Panc1 (cell line): Measurements from ENCODE around the gene CCDC83. TPM values are rescaled to one million over a fixed set of nuclear protein-coding genes. Genes with fewer than 3 reads are reported as not detected.
"Not testable (repeated sequence)": the region's sequence is repeated elsewhere in the genome, so short reads cannot be mapped to it uniquely, and the experiment has no call there.

Source experiments
- ATAC-seq: fragments of 200-7000 bp; cut with Tn5 transposase; 2 replicates; pipeline ENCODE4 v1.9.1; 2020; ENCODE audit warnings: mild to moderate bottlenecking, moderate library complexity
- BruUV-seq: library from RNA; stranded (reverse); fragments of 400-500 nt; replicated peaks from 2 replicates; lab custom pipeline; 2021; lab: Mats Ljungman, UMichigan
- CTCF ChIA-PET: fragments of 300-600 bp; sonication (Branson Sonifier 250); formaldehyde crosslinking; loops from one replicate; lab custom pipeline; 2022; ENCODE audit warnings: antibody characterized with exemption; lab: Charles Lee
- POLR2A ChIA-PET: fragments of 300-600 bp; sonication (Branson Sonifier 250); formaldehyde crosslinking; loops from one replicate; lab custom pipeline; 2022; ENCODE audit warnings: antibody characterized with exemption; lab: Charles Lee
- DNase-seq: peaks from one replicate; pipeline ENCODE4 v3.0.0-alpha.2; 2010; ENCODE audit warnings: low read depth, low spot score
- H3K27ac ChIP-seq: 2 replicates; pipeline ENCODE4 v1.5.1; 2011; ENCODE audit warnings: mild to moderate bottlenecking, low read length, inconsistent platforms
- H3K27me3 ChIP-seq: fragments of 200-500 bp; sonication (Bioruptor generic); 2 replicates; pipeline ENCODE4 v1.6.0; 2014; ENCODE audit warnings: low read length, inconsistent platforms; ENCODE audit not compliant: control insufficient read depth, insufficient read depth
- H3K36me3 ChIP-seq: fragments of 200-500 bp; sonication (Bioruptor generic); 2 replicates; pipeline ENCODE4 v1.5.1; 2014; ENCODE audit warnings: inconsistent platforms, mild to moderate bottlenecking, low read length, moderate library complexity; ENCODE audit not compliant: control insufficient read depth, insufficient read depth
- H3K4me1 ChIP-seq: 2 replicates; pipeline ENCODE4 v1.5.1; 2011; ENCODE audit warnings: inconsistent platforms, mild to moderate bottlenecking, low read length, moderate library complexity; ENCODE audit not compliant: control insufficient read depth, insufficient read depth
- H3K4me3 ChIP-seq, 2 experiments: 2 replicates each; pipeline ENCODE4 v1.5.1; 2011 to 2012; ENCODE audit warnings: low read depth in 2 of 2, low read length in 2 of 2, mild to moderate bottlenecking in 2 of 2, inconsistent platforms in 1 of 2, moderate library complexity in 1 of 2
- H3K9me3 ChIP-seq: fragments of 200-500 bp; sonication (Bioruptor generic); 2 replicates; pipeline ENCODE4 v1.5.1; 2014; ENCODE audit warnings: low read depth, mild to moderate bottlenecking, inconsistent platforms, low read length, moderate library complexity; ENCODE audit not compliant: control insufficient read depth, insufficient read depth
- POLR2AphosphoS5 ChIP-seq: IDR thresholded peaks from 2 replicates; pipeline ENCODE4 v1.6.1; 2012; ENCODE audit warnings: mild to moderate bottlenecking, low read depth, low read length, moderate library complexity
- SIN3A ChIP-seq: IDR thresholded peaks from 2 replicates; pipeline ENCODE4 v1.6.1; 2012; ENCODE audit warnings: low read depth, mild to moderate bottlenecking, low read length, moderate library complexity, borderline replicate concordance; ENCODE audit not compliant: insufficient read depth
- TCF7L2 ChIP-seq: IDR thresholded peaks from 2 replicates; pipeline ENCODE4 v1.6.1; 2011; ENCODE audit warnings: mild to moderate bottlenecking, low read depth, low read length, inconsistent platforms
- in situ Hi-C: cut with HindIII; loops from 2 replicates; pipeline ENCODE4 v1.10.0; 2016; ENCODE audit warnings: low sequenced_read_pairs, low pct_unique_long_range_greater_than_20kb
- intact Hi-C: fragments of 100-400 bp; cut with micrococcal nuclease; formaldehyde crosslinking; loops from one replicate; pipeline ENCODE4 v1.10.0; 2022; ENCODE audit not compliant: unreplicated experiment
- total RNA-seq: library from RNA; stranded (reverse); gene quantifications from one replicate; pipeline ENCODE4 v1.2.1, GENCODE V29; 2021; ENCODE audit not compliant: unreplicated experiment
- TF ChIP-seq, protein P1 (sequence below): fragments of 450-650 bp; IDR thresholded peaks from 2 replicates; pipeline ENCODE4 v1.5.1; 2017; ENCODE audit warnings: mild to moderate bottlenecking
- TF ChIP-seq, protein P2 (sequence below), 2 experiments: IDR thresholded peaks; 2 replicates each; pipeline ENCODE4 v1.6.1; 2011 to 2012; ENCODE audit warnings: low read depth in 2 of 2, control low read depth in 1 of 2, low read length in 1 of 2, mild to moderate bottlenecking in 1 of 2, moderate library complexity in 1 of 2; ENCODE audit not compliant: insufficient read depth in 1 of 2

The CCDC83 gene
- total RNA-seq, 1 experiment from 2014 or later: not detected

DNA sequence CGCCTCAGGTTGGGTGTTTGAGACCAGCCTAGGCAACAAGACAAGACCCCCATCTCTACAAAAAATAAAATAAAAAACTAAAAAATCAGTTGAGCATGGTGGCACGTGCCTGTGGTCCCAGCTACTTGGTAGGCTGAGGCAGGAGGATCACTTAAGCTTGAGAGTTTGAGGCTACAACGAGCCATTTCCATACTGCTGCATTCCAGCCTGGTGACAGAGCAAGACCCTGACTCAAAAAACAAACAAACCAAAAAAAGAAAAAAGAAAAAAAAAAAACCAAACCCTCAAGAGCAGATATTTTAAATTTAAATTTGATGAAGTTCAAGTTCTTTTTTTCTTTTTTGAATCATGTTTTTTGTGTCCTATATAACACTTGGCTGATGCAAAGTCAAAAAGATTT is 7.2 kb upstream of the CCDC83 start:
- H3K27ac ChIP-seq: no peak overlapping the region
- intact Hi-C loops: no loop called here
- no peak overlapping the region for H3K4me3 ChIP-seq

DNA sequence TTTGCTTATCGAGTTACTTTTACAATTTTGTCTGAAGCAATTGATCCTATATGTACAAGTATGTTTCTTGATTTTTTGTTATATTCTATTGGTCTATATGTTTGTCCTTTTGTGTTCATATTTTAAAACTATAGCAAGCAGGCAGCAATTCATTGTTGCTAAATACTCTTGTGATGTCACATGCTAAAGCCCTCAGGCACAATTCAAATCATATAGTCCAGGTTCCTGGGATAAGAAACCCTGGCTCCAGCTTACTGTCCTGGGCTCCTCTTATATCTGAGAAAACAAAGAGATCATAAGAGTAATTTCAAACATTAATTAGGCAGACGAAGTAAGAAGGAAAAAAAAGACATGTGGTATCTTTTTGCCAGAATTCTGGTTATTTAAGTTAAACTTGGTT is 6.6 kb upstream of the CCDC83 start:
- Histone ChIP-seq H3K36me3 (no peaks in the 10 kb centered on the region), H3K9me3 (peaks cover 15% of the 10 kb centered on the region; the same call in 1 of the 2 replicates), H3K27me3 (no peaks in the 10 kb centered on the region), H3K4me3 (no peak overlapping the region), H3K4me1 (peaks cover 9% of the 10 kb centered on the region), H3K27ac (no peak overlapping the region)
- no TSS peak for BruUV-seq
- CTCF ChIA-PET: no interaction called here
- in situ Hi-C loops (no loop called here), intact Hi-C loops (no loop called here)
- TF ChIP-seq POLR2AphosphoS5: no peak
- TF ChIP-seq TCF7L2: no peak
- TF ChIP-seq, protein P1, sequence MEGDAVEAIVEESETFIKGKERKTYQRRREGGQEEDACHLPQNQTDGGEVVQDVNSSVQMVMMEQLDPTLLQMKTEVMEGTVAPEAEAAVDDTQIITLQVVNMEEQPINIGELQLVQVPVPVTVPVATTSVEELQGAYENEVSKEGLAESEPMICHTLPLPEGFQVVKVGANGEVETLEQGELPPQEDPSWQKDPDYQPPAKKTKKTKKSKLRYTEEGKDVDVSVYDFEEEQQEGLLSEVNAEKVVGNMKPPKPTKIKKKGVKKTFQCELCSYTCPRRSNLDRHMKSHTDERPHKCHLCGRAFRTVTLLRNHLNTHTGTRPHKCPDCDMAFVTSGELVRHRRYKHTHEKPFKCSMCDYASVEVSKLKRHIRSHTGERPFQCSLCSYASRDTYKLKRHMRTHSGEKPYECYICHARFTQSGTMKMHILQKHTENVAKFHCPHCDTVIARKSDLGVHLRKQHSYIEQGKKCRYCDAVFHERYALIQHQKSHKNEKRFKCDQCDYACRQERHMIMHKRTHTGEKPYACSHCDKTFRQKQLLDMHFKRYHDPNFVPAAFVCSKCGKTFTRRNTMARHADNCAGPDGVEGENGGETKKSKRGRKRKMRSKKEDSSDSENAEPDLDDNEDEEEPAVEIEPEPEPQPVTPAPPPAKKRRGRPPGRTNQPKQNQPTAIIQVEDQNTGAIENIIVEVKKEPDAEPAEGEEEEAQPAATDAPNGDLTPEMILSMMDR: no peak
- TF ChIP-seq, protein P2, sequence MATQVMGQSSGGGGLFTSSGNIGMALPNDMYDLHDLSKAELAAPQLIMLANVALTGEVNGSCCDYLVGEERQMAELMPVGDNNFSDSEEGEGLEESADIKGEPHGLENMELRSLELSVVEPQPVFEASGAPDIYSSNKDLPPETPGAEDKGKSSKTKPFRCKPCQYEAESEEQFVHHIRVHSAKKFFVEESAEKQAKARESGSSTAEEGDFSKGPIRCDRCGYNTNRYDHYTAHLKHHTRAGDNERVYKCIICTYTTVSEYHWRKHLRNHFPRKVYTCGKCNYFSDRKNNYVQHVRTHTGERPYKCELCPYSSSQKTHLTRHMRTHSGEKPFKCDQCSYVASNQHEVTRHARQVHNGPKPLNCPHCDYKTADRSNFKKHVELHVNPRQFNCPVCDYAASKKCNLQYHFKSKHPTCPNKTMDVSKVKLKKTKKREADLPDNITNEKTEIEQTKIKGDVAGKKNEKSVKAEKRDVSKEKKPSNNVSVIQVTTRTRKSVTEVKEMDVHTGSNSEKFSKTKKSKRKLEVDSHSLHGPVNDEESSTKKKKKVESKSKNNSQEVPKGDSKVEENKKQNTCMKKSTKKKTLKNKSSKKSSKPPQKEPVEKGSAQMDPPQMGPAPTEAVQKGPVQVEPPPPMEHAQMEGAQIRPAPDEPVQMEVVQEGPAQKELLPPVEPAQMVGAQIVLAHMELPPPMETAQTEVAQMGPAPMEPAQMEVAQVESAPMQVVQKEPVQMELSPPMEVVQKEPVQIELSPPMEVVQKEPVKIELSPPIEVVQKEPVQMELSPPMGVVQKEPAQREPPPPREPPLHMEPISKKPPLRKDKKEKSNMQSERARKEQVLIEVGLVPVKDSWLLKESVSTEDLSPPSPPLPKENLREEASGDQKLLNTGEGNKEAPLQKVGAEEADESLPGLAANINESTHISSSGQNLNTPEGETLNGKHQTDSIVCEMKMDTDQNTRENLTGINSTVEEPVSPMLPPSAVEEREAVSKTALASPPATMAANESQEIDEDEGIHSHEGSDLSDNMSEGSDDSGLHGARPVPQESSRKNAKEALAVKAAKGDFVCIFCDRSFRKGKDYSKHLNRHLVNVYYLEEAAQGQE (IDR thresholded peaks at IDR 0.05; ENCODE audit: insufficient read depth in 1 of 2, low read depth in 2 of 2, low read length in 1 of 2): no peak
- no peak for TF ChIP-seq SIN3A
- DNase-seq (no peak), ATAC-seq (no peak)
- POLR2A ChIA-PET: no interaction called here

More for the DNA sequence above, 7.2 kb upstream of the CCDC83 start:
- ATAC-seq (no peak), DNase-seq (no peak)
- in situ Hi-C loops: no loop called here
- POLR2A ChIA-PET: no interaction called here
- Histone ChIP-seq H3K27me3 (no peaks in the 10 kb centered on the region), H3K36me3 (no peaks in the 10 kb centered on the region), H3K9me3 (peaks cover 15% of the 10 kb centered on the region; the same call in 1 of the 2 replicates), H3K4me1 (peaks cover 9% of the 10 kb centered on the region)
- TF ChIP-seq POLR2AphosphoS5 (no peak), SIN3A (no peak), TCF7L2 (no peak)
- TF ChIP-seq, protein P1: no peak
- TF ChIP-seq, protein P2 (IDR thresholded peaks at IDR 0.05; ENCODE audit: insufficient read depth in 1 of 2, low read depth in 2 of 2, low read length in 1 of 2): no peak
- CTCF ChIA-PET: no interaction called here
- BruUV-seq: no TSS peak

DNA sequence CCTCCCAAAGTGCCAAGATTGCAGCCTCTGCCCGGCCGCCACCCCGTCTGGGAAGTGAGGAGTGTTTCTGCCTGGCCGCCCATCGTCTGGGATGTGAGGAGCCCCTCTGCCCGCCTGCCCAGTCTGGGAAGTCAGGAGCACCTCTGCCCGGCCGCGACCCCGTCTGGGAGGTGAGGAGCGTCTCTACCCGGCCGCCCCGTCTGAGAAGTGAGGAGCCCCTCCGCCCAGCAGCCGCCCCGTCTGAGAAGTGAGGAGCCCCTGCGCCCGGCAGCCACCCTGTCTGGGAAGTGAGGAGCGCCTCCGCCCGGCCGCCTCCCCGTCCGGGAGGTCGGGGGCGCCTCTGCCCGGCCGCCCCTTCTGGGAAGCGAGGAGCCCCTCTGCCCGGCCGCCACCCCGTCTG is 2.4 kb upstream of the CCDC83 start:
- BruUV-seq, H3K4me3 ChIP-seq, H3K27ac ChIP-seq, H3K4me1 ChIP-seq, H3K36me3 ChIP-seq, DNase-seq, POLR2A ChIA-PET, H3K27me3 ChIP-seq, ATAC-seq, in situ Hi-C loops, CTCF ChIA-PET: not testable (repeated sequence)
- H3K9me3 ChIP-seq: peaks cover 13% of the 10 kb centered on the region; the same call in 1 of the 2 replicates
- intact Hi-C loops: loop anchor here (10.0 kb wide), 1 partner anchor 342 kb away; no protein-coding TSS in a partner anchor
